Measurements from ENCODE around the gene PTPRO.

- TF ChIP-seq CTCF (IDR thresholded peaks at IDR 0.05; ENCODE audit: low read depth, low read length) (no peak), EZH2phosphoT487 (IDR thresholded peaks at IDR 0.05; ENCODE audit: low read depth) (no peak)
These were observed 240.0 kb downstream of the PTPRO start for GRCh38 chr12:15562263-15562662.
